NK-92 treated with Interleukin-12 subunit alpha and Interleukin-12 subunit beta, amount 100 ng/mL, for 24 hours (cell line): ENCODE results near the gene HSD17B13.
"Not testable (repeated sequence)": the region's sequence is repeated elsewhere in the genome, so short reads cannot be mapped to it uniquely, and the experiment has no call there.

Experiments
- DNase-seq: peaks from one replicate; lab custom pipeline; 2025; lab: John Stamatoyannopoulos, UW

The HSD17B13 gene, protein sequence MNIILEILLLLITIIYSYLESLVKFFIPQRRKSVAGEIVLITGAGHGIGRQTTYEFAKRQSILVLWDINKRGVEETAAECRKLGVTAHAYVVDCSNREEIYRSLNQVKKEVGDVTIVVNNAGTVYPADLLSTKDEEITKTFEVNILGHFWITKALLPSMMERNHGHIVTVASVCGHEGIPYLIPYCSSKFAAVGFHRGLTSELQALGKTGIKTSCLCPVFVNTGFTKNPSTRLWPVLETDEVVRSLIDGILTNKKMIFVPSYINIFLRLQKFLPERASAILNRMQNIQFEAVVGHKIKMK

DNA sequence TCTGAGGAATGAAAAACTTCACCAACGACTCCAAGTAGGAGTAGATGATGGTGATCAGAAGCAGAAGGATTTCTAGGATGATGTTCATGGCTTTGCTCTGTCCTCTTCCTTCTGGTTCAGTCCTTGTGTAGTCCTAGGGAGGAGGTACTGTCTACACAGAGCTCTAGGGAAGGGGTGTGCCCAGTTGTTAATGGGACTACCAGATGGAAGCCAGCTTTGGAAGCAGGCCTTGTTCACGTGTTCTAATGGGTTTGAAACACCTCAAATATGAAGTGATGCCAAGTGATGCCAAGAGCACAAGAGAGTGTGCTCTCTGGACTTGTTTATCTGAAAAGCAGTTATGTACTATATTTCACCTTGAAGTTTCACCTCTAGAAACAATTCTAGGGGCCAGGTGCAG lies at the start of gene HSD17B13:
Gene HSD17B13, minus strand, starts transcription at position 129 of the 400 bp plus-strand sequence. Its CDS starts 41 bp downstream, at position 88.
- no peak for DNase-seq

DNA sequence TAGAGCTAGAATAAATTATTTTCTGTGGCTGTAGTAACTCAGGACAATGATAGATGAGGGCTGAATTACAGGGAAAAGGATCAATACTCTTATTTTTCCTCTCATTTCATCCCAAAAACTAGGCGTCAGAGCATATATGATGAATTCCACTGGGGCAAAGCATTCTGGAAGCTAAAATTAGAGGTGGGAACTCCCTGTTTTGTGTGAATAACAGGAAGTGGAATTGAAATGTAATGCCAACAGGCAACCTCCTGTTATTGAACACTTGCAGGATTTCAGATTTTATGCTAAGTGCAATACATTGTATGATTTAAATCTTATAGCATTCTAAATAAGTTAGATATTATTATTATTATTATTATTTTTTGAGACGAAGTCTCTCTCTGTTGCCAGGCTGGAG lies 47.4 kb upstream of the HSD17B13 start:
- DNase-seq, result no peak

DNA sequence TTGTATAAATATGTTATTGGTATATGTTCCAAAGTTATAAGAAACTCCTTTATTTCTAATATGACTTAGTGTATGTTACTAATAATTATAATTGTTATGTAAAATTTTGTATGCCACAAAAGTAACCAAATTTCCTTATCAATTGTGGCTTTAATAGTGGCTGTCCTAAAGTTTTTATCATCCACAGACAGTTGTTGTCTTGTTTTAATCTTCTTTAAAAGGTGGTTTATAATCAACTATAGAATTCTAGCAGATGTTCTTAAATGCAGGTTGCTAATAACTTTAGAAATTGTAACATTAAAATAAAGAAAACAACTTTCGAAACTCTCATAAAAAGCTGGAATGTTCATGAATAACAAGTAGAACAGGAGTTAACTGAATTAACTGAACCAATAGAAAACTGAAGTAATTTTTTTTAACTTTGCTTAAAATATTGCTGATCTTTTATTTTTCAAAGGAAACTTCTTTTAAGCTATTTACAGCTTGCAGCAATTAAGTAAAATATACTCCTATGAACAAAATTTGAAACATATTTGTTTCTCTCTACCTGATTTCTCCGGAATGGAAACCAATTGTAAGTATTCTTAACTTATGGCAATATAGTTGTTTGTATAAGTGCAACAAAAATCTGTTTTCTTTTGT lies 44.0 kb upstream of the HSD17B13 start:
- DNase-seq, result no peak

DNA sequence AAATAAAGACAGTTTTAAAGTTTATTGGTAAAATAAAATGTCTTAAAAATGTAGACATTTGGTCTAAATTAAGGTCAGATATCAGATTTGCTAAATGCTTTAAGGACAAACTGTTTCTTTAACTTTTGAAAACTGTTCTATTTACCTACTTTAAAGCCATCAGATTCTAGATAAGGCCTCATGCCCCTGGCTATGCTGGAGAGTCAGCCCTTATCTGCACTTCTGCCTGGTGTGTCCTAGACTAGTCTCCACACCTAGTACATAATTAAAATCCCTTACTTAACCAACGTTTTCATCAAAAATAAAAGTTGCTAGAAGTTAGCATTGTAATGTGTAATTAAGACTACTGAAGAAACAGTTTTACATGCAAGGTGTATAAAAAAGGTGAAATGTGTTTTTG lies 42.7 kb upstream of the HSD17B13 start:
- DNase-seq, result no peak

DNA sequence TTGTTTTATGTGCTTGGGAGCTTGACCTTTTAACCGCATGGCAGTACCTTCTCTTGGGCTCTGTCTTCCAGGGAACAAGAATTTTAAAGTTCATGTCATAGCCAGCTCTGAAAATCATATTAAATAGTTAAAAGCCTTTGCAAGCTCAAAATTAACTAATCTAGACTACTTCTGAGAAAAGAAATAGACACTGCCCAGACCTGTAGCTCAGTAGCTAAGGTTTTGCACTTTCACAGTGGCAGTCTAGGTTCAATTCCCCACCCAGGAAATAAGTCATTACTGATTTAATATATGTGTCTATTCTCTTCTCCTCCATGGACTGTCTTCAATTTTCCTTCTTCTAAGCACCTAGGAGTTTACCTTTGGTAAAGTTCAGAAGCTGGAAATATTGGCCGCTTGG lies 40.9 kb upstream of the HSD17B13 start:
- no peak for DNase-seq

DNA sequence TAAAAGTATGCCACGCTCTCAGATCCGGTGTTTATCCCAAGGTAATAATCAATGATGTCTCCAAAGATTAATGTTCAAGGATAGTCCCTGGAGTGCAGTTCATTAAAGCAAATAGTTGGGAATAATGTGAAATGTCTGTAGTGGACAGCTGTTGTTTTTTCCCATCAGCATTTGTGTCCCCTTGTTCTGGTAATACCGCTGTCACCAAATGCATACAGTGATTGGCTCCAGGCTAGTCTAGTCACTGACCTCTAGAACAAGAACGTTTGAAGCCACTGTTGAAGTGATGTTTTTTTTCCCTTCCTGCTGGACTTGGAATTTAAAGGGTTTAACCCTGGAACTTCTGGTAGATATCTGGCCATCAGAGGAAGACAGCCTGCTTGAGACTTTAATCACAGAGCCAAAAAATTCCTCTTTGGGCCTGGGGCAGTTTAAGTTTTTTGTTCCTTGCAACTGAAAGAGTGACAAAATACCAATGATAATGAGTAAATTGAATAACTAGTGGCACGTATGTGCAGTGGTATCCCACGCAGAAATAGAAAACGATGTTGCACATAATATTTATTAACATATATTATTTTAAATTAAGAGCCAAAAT lies 37.8 kb upstream of the HSD17B13 start:
- no peak for DNase-seq

DNA sequence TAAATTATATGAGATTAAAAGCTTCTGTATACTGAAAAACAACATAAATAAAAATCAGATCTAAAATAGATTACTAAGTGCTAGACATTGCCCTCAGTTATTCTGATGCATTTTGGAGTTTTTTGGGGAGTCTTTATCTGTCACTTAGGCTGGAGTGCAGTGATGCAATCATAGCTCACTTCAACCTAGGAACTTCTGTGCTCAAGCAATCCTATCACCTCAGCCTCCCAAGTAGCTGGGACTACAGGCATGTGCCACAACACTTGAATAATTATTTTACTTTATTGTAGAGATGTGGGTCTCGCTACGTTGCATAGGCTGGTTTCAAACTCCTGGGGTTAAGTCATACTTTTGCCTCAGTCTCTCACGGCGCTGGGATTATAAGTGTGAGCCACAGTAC lies 36.6 kb upstream of the HSD17B13 start:
- DNase-seq, result no peak

DNA sequence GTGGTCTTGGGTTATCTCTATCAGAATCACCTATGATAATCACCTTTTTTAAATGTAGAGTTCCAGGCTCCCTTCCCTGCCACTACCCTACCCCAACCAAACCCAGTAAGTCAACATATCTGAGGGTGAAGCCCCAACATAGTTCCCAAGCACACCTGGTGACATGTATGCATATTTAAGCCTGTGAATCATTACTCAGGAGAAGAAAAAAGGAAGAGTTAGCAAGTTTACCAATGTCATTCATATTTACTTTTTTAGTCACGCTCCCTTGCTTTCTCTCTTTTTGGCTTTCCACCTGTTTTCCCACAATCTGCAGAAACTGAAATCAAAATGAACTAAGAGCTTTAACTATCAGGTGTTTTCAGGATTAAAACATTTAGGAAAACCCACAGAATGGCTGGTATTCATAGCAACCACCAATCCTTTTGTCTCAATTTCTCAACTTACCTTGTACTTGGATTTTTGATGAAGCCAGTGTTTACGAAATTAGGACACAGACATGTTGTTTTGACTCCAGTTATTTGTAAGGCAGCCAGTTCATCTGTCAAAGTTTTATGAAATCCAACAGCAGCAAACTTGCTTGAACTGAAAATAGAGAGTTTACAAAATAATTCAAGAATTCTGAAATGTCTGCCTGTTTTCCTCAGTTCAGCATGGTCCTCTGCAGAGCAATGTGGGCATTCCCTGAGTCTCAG lies 34.3 kb upstream of the HSD17B13 start:
- no peak for DNase-seq

DNA sequence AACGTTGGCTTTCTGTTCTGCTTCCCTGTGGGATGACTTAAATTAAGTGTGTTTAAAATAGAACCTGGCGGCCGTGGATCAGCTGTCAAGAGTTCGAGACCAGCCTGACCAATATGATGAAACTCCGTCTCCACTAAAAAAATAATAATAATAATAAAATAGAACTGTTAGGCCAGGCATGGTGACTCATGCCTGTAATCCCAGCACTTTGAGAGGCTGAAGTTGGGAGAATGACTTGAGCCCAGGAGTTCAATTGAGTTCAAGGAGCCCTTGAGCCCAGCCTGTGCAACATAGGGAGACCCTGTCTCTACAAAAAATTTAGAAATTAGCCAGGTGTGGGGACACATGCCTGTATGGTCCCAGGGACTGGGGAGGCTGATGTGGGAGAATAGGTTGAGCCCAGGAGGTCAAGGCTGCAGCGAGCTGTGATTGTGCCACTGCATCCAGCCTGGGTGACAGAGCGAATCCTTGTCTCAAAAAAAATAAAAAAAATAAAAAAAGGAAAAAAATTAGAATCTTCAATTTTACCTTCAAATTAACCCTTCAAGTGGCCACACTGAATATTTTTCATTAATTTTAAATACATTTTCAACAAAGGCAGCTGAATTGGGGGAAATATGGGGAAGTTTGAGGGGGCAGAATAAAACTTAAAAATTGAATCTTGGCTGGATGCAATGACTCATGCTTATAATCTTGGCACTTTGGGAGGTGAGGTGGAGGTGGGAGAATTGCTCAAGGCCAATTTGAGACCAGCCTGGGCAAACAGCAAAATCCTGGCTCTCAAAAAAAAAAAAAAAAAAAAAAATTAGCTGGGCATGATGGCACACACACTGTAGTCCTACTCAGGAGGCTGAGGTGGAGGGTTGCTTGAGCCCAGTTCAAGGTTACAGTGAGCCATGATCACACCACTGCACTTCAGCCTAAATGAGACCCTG lies 31.8 kb upstream of the HSD17B13 start:
- no peak for DNase-seq

DNA sequence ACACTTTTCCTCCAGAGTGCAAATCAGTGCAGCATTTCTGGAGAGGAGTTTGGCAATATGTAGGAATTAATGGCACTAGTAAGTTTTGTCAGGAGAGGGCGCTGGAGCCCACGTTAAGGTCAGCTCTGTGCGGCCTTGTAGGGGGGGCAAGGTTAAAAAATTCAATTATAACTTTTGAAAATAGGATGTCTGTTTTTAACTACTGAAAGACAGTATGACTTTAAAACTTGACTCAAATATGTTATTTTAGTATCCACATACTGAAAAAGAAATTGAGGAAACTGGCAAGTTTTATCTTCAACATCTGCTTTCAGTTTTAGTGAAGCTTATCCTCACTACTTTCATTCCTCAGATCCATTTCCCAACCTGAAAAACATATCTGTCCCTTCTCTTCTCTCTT lies 30.9 kb upstream of the HSD17B13 start:
- DNase-seq, result no peak

DNA sequence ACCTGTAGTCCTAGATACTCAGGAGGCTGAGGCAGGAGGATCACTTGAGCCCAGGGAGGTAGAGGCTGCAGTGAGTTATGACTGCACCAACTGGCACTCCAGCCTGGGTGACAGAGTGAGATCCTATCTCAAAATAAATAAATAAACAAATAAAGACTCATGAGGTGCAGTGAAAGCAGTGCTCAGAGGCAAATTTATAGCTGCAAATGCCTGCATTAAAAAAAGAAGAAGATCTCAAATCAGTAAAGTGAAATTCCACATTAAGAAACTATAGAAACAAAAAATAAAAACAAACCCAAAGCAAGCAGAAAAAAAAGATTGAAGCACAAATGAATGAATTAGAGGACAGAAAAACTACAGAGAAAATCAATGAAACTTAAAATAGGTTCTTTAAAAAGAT lies 22.5 kb upstream of the HSD17B13 start:
- no peak for DNase-seq

DNA sequence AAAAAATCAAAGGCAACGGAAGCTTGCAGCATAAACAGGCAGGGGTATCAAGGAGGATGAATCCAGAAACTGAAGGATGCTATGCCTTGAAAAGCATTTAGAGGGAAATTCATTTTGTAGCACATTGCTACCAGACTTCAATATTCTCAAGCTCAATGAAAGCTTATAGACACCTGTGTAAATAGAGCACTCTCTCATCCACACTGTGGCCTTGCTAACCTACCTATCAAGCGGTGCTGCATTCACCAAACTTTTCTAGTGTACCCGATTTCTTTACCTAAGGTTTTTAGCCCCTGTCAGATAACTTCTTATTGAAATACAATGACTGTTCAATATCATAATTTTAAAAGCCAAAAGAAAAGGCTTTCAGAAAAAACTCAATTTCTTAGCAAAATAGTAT lies 20.2 kb upstream of the HSD17B13 start:
- no peak for DNase-seq

DNA sequence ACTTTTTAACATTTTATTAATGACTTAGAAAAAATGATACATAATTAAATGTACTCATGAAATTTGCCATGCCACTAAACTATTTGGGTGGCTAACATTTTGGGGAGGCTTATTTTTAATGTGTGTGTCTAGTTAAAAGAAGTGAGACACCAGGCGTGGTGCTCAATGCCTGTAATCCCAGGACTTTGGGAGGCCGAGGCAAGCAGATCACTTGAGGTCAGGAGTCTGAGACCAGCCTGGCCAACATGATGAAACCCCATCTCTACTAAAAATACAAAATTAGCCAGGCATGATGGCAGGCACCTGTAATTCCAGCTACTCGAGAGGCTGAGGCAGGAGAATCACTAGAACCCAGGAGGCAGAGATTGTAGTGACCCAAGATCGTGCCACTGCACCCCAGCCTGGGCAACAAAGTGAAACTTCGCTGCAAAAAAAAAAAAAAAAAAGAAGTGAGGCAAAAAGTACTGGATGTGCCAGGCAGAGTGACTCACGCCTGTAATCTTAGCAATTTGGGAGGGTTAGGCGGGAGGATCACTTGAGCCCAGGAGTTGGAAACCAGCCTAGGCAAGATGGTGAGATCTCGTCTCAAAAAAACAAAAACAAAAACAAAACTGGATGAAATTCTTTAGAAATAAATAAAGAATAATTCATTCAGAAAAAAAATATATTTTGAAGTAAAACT lies 19.4 kb upstream of the HSD17B13 start:
- not testable (repeated sequence) for DNase-seq

DNA sequence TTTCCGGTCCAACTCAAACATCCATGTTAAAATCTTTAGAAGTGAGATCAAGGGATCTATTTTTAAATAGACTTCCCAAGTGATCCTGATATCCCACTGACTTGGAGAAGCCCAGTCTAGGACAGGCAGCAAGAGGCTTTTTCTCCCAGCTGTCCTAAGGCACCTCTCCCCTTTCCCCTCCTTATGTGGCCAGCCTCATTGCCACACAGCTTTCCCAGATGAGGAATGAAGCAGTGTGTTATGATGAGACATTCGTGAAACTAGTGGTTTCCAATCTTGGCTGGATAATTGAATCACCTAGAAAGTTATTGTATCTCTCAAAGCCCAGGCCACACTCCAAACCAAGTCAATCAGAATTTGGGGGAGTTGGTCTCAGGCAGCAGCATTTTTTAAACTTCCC lies 16.8 kb upstream of the HSD17B13 start:
- no peak for DNase-seq

DNA sequence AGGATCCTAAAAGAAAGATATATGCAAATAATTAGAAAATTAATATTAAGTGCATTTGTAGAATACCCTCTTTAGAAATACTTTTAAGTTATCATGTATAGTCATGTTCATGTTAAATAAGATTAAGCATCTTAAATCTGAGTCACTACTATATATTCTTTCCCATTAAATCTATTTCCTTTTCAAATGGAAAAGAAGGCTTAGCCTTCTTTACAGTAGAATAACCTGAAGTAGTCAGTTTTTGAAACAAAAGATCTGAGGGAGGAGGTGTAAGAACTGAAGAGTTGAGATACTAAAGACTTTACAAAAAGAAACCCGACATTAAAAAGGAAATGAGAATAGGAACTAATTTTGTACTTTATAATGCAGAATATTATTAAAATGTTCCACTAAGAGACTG lies 14.7 kb upstream of the HSD17B13 start:
- DNase-seq, result no peak

DNA sequence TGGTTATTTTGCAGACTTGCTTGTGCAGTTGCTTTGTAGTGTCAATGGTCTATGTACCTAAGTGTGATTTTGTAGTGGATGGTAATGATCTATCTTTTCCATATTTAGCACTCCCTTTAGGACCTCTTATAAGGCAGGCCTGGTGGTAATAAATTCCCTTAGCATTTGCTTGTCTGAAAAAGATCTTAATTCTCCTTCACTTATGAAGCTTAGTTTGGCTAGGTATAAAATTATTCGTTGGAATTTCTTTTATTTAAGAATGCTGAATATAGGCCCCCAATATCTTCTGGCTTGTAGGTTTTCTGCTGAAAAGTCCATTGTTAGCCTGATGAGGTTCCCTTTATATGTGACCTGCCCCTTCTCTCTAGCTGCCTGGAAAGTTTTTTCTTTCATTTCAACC lies 10.6 kb upstream of the HSD17B13 start:
- no peak for DNase-seq

DNA sequence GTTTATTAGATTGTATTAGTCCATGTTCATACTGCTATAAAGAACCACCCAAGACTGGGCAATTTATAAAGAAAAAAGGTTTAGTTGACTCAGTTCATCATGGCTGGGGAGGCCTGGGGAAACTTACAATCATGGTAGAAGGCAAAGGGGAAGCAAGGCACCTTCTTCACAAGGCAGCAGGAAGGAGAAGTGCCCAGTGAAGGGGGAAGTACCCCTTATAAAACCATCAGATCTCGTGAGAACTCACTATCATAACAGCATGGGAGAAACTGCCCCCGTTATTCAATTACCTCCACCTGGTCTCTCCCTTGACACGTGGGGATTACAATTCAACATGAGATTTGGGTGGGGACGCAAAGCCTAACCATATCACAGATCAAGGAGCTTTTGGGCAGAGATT lies 8.1 kb upstream of the HSD17B13 start:
- no peak for DNase-seq

DNA sequence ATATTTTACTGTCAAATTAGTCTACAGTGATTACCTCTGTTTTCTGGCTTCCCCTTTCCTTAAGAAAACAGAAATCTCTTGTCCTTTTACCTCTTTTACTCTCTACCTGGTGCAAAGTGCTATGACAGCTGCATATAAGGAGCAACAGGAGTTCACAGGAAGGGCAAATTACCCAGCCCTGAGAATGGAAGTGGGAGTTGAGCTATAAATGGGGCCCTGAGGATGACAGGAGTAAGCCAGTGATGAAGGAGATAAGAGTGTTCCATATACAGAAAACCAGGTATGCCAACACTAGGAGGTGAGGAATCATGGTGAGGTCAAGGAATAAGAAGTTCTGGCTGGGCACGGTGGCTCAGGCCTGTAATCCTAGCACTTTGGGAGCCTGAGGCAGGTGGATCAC lies 4.5 kb upstream of the HSD17B13 start:
- no peak for DNase-seq

DNA sequence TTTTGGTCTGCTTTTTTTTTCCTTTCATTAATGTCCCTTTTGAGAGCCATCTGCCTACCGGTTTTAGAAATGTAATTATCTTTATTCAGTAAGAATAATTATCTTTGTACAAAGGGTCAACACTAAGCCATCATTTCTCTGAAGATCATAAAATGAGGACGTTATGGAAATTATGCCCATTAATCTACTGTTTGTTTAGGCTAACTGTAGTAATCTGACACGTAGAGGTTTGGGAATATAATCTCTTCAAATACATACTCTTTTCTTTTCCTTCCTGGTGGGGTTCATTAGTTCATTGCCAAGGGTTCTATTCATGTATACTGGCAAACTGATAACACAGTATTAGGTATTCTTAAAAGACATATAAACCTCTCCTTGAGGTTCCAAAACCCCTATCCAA lies 3.8 kb upstream of the HSD17B13 start:
- no peak for DNase-seq

DNA sequence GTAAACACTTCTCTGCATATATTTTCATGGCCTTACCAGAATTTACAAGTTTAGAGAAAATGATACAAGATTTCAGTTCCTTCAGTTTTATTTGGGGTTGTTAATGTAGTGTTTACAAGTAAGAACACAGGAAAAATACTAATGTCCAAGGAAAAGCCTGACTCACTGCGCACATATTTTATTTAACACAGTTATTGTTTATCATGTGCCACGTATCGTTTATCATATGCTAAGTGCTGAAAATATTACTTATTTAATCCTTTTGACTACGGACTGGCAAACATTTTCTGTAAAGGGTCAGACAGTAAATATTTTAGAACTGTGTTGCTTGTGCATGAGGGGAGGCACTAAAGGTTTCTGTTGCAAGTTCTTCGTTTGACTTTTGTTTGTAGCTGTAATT lies 794 bp downstream of the HSD17B13 start:
- DNase-seq, result no peak

DNA sequence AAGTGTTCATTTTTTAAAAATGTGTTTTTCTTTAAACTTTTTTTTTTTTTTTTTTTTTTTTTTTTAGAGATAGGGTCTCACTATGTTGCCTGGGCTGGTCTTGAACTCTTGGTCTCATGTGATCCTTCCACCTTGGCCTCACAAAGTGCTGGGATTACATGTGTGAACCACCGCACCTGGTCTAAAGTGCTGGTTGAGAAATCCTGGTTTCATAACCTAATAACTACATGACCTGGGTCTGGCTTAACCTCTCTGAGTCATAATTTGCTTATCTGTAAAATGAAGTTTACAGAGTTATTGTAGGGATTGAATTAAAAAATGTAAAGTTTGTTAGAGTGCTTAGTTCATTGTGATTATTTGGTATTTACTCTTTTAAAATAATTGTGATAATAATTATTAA lies 5.2 kb downstream of the HSD17B13 start:
- no peak for DNase-seq
